Body of pancreas (tissue), 4 donors: ENCODE data around the gene ATG7.
"Not testable (repeated sequence)": the region's sequence is repeated elsewhere in the genome, so short reads cannot be mapped to it uniquely, and the experiment has no call there.

ENCODE experiments used
- POLR2A ChIP-seq, 3 donors: fragments of 450-650 bp; IDR thresholded peaks; one replicate each; pipeline ENCODE4 v1.6.1; 2016; ENCODE audit warnings: antibody characterized with exemption in 3 of 3, mild to moderate bottlenecking in 2 of 3
- TF ChIP-seq, protein P1 (sequence below), 7 experiments: fragments of 450-650 bp in 4 of 7; fragments of 200-600 bp in 3 of 7; sonication (generic) in 3 of 7; IDR thresholded peaks; one replicate each; pipeline ENCODE4 v1.5.1; 2016 to 2019; ENCODE audit warnings: antibody characterized with exemption in 7 of 7

DNA sequence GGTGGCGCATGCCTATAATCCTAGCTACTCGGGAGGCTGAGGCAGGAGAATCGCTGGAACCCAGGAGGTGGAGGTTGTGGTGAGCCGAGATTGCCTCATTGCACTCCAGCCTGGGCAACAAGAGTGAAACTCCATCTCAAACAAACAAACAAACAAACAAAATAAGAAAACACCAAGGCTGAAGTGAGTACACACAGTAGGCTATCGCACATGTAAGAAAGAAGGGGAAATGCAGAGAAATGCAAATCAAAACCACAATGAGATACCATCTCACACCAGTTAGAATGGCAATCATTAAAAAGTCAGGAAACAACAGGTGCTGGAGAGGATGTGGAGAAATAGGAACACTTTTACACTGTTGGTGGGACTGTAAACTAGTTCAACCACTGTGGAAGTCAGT is 322.8 kb downstream of the ATG7 start:
- TF ChIP-seq, protein P1, sequence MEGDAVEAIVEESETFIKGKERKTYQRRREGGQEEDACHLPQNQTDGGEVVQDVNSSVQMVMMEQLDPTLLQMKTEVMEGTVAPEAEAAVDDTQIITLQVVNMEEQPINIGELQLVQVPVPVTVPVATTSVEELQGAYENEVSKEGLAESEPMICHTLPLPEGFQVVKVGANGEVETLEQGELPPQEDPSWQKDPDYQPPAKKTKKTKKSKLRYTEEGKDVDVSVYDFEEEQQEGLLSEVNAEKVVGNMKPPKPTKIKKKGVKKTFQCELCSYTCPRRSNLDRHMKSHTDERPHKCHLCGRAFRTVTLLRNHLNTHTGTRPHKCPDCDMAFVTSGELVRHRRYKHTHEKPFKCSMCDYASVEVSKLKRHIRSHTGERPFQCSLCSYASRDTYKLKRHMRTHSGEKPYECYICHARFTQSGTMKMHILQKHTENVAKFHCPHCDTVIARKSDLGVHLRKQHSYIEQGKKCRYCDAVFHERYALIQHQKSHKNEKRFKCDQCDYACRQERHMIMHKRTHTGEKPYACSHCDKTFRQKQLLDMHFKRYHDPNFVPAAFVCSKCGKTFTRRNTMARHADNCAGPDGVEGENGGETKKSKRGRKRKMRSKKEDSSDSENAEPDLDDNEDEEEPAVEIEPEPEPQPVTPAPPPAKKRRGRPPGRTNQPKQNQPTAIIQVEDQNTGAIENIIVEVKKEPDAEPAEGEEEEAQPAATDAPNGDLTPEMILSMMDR (IDR thresholded peaks at IDR 0.05), result not testable (repeated sequence)
- not testable (repeated sequence) for TF ChIP-seq POLR2A (IDR thresholded peaks at IDR 0.05)
